Heart left ventricle (tissue), 16 donors: ENCODE measurements around the gene JKAMP. TPM values are rescaled to one million over a fixed set of nuclear protein-coding genes. Genes with fewer than 3 reads are reported as not detected.

Experiments used
- ATAC-seq, 4 donors: fragments of 200-7000 bp; cut with Tn5 transposase; one replicate each; pipeline ENCODE4 v1.9.1; 2020 to 2022; ENCODE audit warnings: moderate library complexity in 4 of 4, mild to moderate bottlenecking in 3 of 4, moderate number of reproducible peaks in 1 of 4
- DNase-seq, 5 donors: peaks; one replicate each; pipeline ENCODE4 v3.0.0-alpha.2; 2020
- H3K27ac ChIP-seq, 12 donors: fragments of 200-600 bp; sonication (generic) in 4 of 12; one replicate each; pipeline versions ENCODE4 v1.5.0 to v1.8.0; 2016 to 2022; ENCODE audit warnings: mild to moderate bottlenecking in 2 of 12
- H3K27me3 ChIP-seq, 9 donors: fragments of 200-600 bp; sonication (generic) in 2 of 9; one replicate each; pipeline versions ENCODE4 v1.5.1 to v1.8.0; 2016 to 2022; ENCODE audit warnings: mild to moderate bottlenecking in 3 of 9
- H3K36me3 ChIP-seq, 9 donors: fragments of 200-600 bp; sonication (generic) in 2 of 9; one replicate each; pipeline versions ENCODE4 v1.5.0 to v1.8.0; 2018 to 2022; ENCODE audit warnings: mild to moderate bottlenecking in 2 of 9
- H3K4me1 ChIP-seq, 12 donors: fragments of 200-600 bp; sonication (generic) in 4 of 12; one replicate each; pipeline versions ENCODE4 v1.5.0 to v1.8.0; 2016 to 2022; ENCODE audit warnings: mild to moderate bottlenecking in 3 of 12
- H3K4me3 ChIP-seq, 12 donors: fragments of 200-600 bp; sonication (generic) in 4 of 12; one replicate each; pipeline versions ENCODE4 v1.5.0 to v1.8.0; 2017 to 2022; ENCODE audit warnings: mild to moderate bottlenecking in 9 of 12, moderate library complexity in 4 of 12
- H3K9me3 ChIP-seq, 12 donors: fragments of 200-600 bp; sonication (generic) in 4 of 12; one replicate each; pipeline versions ENCODE4 v1.5.0 to v1.8.0; 2016 to 2022; ENCODE audit warnings: mild to moderate bottlenecking in 1 of 12
- POLR2A ChIP-seq, 2 donors: fragments of 450-650 bp; IDR thresholded peaks; one replicate each; pipeline ENCODE4 v1.6.1; 2017; ENCODE audit warnings: antibody characterized with exemption in 2 of 2, mild to moderate bottlenecking in 2 of 2, moderate library complexity in 2 of 2
- WGBS, 4 donors: extraction: QIAGEN DNeasy Blood & Tissue Kit in 2 of 4; methylation state at CpG; one replicate each; pipeline versions ENCODE4 v1.1.5 to v1.1.7; 2013 to 2018; 5-methylcytosine and 5-hydroxymethylcytosine counted together
- intact Hi-C, 10 donors: fragments of 100-400 bp; cut with DNase I; formaldehyde crosslinking; loops; one replicate each; pipeline versions ENCODE4 v1.11.1 to v1.14.2; 2022
- polyA plus RNA-seq, 2 donors: library from polyadenylated mRNA; stranded (reverse); fragments of 200-250 nt; gene quantifications; one replicate each; pipeline ENCODE4 v1.2.3, GENCODE V29; 2013
- total RNA-seq, 9 donors: library from RNA; depleted of rRNA in 2 of 9; stranded (reverse); fragments of >200 nt in 2 of 9; fragmentation: NEBNext Ultra II Directional in 3 of 9; extraction: Animal tissue kit (Norgen Biotek cat#: 25700) in 3 of 9; gene quantifications; one replicate each; pipeline versions ENCODE4 v1.1.0 to v1.2.4, GENCODE V29; 2016 to 2023
- TF ChIP-seq, protein P1 (sequence below), 12 donors: fragments of 200-600 bp; sonication (generic) in 4 of 12; IDR thresholded peaks; one replicate each; pipeline versions ENCODE4 v1.5.0 to v1.8.0; 2018 to 2022; ENCODE audit warnings: antibody characterized with exemption in 12 of 12, mild to moderate bottlenecking in 5 of 12
- donor health status: ischemic (EF 13 %, LVEDD 7.1; RV severe dilation, severe dysfunction).
- donor health status: healthy with polysubstance abuse.
- donor health status: DM: no; HTN: yes; CAD: no.
- donor health status: DM: no; HTN: no; CAD: no.
- donor health status: ischemic (EF 25% LVEDD 6.9; RV normal size, moderate dysfunction).
- donor health status: ischemic (EF 25% LVEDD 5.7; RV mildly dilated, moderate dysfunction).
- donor health status: healthy.
- donor health status: DM: yes; HTN: yes; CAD: no.
- donor health status: ischemic (EF 35%, LVEDD 5.7; RV mildly dilated, moderate dysfunction).
- donor health status: nonischemic (EF 11% LVEDD 7.7; RV severe dilation, severe dysfunction).
- donor health status: DM: yes; HTN: yes; CAD: no.
- donor health status: PGD.
- donor health status: ischemic (EF 29% LVEDD 5.4; RV normal size, mild dysfunction).
- donor health status: nonischemic (EF 23%, LVEDD 6.1; RV moderate dilation, normal function).

Gene JKAMP
- total and polyA plus RNA-seq, 11 donors: 11.4 to 52.9 (median 31.2) TPM

DNA sequence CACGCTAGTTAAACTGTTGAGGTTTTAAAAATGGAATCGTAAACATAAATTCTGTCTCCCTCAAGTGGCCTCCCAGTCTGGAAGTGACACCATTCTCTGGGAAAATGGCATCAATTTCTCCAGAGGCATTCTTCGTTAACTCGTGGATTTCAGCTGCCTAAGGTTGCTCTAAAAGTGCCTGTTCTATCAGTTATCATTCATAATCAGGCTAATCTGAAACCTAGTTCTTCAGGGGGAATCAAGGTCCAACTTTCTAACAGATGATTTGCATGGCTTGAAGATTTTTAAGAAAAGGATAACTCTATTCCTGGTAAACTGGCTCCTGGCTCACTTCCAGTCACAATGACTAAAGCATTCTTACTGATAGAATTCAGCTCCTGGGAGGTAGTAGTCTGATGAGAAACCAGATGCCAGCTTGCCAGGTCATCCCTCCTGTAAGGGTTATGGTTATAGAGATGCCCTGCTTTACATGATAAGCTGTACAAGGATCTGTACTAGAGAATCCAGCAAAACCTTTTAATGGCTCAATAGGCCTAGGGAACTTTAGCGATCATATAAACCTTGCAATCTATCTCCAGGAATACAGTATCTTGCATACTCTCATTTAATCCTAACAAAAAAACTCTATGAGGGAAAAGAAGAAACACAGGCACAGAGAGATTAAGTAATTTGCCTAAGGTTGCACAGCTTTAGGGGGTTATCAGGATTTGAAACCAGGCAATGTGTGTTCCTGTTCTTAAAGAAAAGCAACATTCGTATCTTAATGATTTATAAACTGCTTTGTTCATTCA, 1.6 kb upstream of the JKAMP start:
- 47 to 63% (median 48%) methylated on average over 6 of the region's 6 CpGs for WGBS, 4 donors
- Histone ChIP-seq H3K36me3 (peaks cover 0 to 20% (median 17%) of the 10 kb centered on the region in 9 donors), H3K27me3 (no peaks in the 10 kb centered on the region), H3K27ac (peak overlapping the region in 11 of 12 donors; percentile 91 to 97 (median 96)), H3K9me3 (no peaks in the 10 kb centered on the region), H3K4me3 (peak overlapping the region; percentile 54 to 94 (median 84)), H3K4me1 (peaks cover 3 to 65% (median 47%) of the 10 kb centered on the region in 12 donors)
- intact Hi-C loops: loop anchor here in 2 of 10 donors (10.0 kb wide), 3 partner anchors 612 to 702 kb away; partner anchors contain the start of genes DHRS7 (in 1 of the 2) and PCNX4 (in 1 of the 2)
- DNase-seq (peak in 2 of 5 donors; percentile 26 to 39), ATAC-seq (no peak)
- TF ChIP-seq POLR2A (IDR thresholded peaks at IDR 0.05): no peak
- TF ChIP-seq, protein P1, sequence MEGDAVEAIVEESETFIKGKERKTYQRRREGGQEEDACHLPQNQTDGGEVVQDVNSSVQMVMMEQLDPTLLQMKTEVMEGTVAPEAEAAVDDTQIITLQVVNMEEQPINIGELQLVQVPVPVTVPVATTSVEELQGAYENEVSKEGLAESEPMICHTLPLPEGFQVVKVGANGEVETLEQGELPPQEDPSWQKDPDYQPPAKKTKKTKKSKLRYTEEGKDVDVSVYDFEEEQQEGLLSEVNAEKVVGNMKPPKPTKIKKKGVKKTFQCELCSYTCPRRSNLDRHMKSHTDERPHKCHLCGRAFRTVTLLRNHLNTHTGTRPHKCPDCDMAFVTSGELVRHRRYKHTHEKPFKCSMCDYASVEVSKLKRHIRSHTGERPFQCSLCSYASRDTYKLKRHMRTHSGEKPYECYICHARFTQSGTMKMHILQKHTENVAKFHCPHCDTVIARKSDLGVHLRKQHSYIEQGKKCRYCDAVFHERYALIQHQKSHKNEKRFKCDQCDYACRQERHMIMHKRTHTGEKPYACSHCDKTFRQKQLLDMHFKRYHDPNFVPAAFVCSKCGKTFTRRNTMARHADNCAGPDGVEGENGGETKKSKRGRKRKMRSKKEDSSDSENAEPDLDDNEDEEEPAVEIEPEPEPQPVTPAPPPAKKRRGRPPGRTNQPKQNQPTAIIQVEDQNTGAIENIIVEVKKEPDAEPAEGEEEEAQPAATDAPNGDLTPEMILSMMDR (IDR thresholded peaks at IDR 0.05): no peak

DNA sequence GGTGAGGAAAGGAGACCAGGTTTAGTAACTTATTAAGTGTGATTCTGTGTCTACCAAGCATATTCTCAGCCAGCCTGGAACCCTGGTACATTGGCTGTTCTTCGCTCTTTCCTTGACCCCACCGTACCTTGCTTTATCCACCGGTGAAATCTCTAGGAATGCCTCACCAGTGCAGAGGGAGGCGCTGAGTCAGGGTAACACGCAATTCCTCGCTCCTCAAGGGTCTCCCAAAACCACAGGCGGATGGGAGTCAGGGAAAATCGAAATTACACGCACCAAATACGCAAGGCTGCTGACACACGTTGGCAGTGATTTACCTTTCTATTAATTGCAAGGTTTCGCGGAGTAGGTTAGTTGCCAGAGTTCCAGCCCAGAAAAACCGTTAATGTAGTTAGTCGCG, 954 bp upstream of the JKAMP start:
- peak in 1 of 4 donors; percentile 3 for ATAC-seq
- Histone ChIP-seq H3K27ac (peak overlapping the region; percentile 69 to 97 (median 96)), H3K9me3 (no peaks in the 10 kb centered on the region), H3K4me1 (peaks cover 3 to 68% (median 50%) of the 10 kb centered on the region in 12 donors), H3K36me3 (peaks cover 0 to 21% (median 17%) of the 10 kb centered on the region in 9 donors), H3K27me3 (no peaks in the 10 kb centered on the region), H3K4me3 (peak overlapping the region; percentile 54 to 94 (median 84))
- DNase-seq: no peak
- intact Hi-C loops: loop anchor here in 2 of 10 donors (10.0 kb wide), 3 partner anchors 611 to 701 kb away; partner anchors contain the start of genes DHRS7 (in 1 of the 2) and PCNX4 (in 1 of the 2)
- 4 to 6% (median 6%) methylated on average over 15 to 16 of the region's 16 CpGs for WGBS, 4 donors
- TF ChIP-seq, protein P1 (IDR thresholded peaks at IDR 0.05): no peak
- TF ChIP-seq POLR2A (IDR thresholded peaks at IDR 0.05): no peak

DNA sequence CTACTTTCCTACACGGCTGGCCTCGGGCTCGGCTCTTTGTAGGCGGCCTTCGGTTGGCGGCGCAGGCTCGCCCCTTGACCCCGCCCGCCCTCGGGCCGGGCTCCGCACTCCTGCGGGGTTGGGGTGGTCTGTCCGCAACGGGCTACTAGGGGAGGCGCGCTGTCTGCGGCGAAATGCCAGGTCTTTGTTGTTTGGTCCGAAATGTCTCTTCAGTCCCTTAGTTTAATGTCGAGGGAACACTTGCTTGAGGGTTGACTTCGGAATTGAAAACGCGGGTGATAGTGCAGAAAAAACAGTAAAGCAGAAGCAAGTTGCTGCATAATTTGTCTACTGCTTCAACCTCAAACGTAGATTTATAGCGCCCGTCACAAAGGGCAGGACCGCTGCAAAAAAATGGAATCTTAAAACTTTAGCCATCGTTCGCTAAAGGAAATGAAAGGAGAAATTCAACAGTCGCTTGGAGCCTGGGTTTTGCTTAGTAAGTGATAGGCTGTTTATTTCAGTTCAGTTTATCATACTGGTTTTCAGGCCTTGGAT, 390 bp downstream of the JKAMP start:
- peak overlapping the region; percentile 69 to 97 (median 96) for H3K27ac ChIP-seq
- intact Hi-C loops: loop anchor here in 2 of 10 donors (10.0 kb wide), 3 partner anchors 610 to 700 kb away; partner anchors contain the start of genes DHRS7 (in 1 of the 2) and PCNX4 (in 1 of the 2)
- no peaks in the 10 kb centered on the region for H3K9me3 ChIP-seq
- ATAC-seq: peak; percentile 63 to 73 (median 72)
- no peaks in the 10 kb centered on the region for H3K27me3 ChIP-seq
- peaks cover 3 to 80% (median 50%) of the 10 kb centered on the region in 12 donors for H3K4me1 ChIP-seq
- H3K36me3 ChIP-seq: peaks cover 0 to 26% (median 22%) of the 10 kb centered on the region in 9 donors
- peak overlapping the region; percentile 54 to 94 (median 84) for H3K4me3 ChIP-seq
- TF ChIP-seq, protein P1 (IDR thresholded peaks at IDR 0.05): no peak
- no peak for TF ChIP-seq POLR2A (IDR thresholded peaks at IDR 0.05)
- no peak for DNase-seq
- WGBS, 4 donors: 0 to 1% (median 0%) methylated on average over 17 to 32 of the region's 32 CpGs

DNA sequence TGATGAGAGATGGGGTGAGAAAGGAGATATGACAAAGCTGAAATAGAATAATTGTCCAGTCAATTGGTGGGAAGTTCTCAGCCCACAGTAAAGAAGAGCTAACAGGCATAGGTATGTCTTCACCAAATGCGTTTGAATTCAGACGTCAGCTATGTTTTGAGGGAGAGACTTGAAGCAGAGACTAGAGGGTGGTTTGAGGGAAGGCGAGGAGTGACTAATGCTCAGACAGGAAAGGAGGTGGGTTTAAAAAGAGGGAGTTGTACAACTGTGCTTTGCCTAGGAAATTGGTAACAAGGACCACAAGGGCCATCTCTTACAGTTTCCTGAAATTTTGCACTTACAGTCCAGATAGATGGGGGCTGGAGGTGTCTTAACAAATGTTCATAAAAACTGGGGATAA, 6.4 kb downstream of the JKAMP start:
- H3K4me1 ChIP-seq: peaks cover 0 to 42% (median 9%) of the 10 kb centered on the region in 12 donors
- H3K27me3 ChIP-seq: no peaks in the 10 kb centered on the region
- TF ChIP-seq, protein P1 (IDR thresholded peaks at IDR 0.05): no peak
- no peak for TF ChIP-seq POLR2A (IDR thresholded peaks at IDR 0.05)
- 89 to 94% (median 90%) methylated on average over 3 of the region's 3 CpGs for WGBS, 4 donors
- H3K27ac ChIP-seq: no peak overlapping the region
- no peak overlapping the region for H3K4me3 ChIP-seq
- H3K9me3 ChIP-seq: no peaks in the 10 kb centered on the region
- DNase-seq: no peak
- intact Hi-C loops: no loop called here
- ATAC-seq: no peak
- peaks cover 0 to 86% (median 82%) of the 10 kb centered on the region in 9 donors for H3K36me3 ChIP-seq
